Cerebellar nuclear complex (tissue), 1 donor: ENCODE measurements around the gene CDX2.
"Not testable (repeated sequence)": the region's sequence is repeated elsewhere in the genome, so short reads cannot be mapped to it uniquely, and the experiment has no call there.

Experiments
- DNase-seq, 2 experiments: peaks; one replicate each; lab custom pipeline; 2025; lab: John Stamatoyannopoulos, UW

CDX2 gene

GRCh38 chr13:27964741-27965323 is 4.3 kb downstream of the CDX2 start:
- no peak for DNase-seq

GRCh38 chr13:27964206-27964605 is 4.9 kb downstream of the CDX2 start:
- DNase-seq, result not testable (repeated sequence)

- no peak for DNase-seq
These were observed 5.6 kb downstream of the CDX2 start for GRCh38 chr13:27963491-27963890.

GRCh38 chr13:27962982-27963381 is 6.1 kb downstream of the CDX2 start:
- DNase-seq, result no peak

GRCh38 chr13:27962128-27962841 is 6.8 kb downstream of the CDX2 start:
- DNase-seq, result no peak

GRCh38 chr13:27961227-27962085 is 7.7 kb downstream of the CDX2 start:
- no peak for DNase-seq

- no peak for DNase-seq
These were observed 8.5 kb downstream of the CDX2 start for GRCh38 chr13:27960362-27961226.

- DNase-seq, result no peak
These were observed 9.1 kb downstream of the CDX2 start for GRCh38 chr13:27959976-27960361.

- DNase-seq, result no peak
These were observed 12.4 kb downstream of the CDX2 start for GRCh38 chr13:27956576-27957300.

- DNase-seq, result no peak
These were observed 14.0 kb downstream of the CDX2 start for GRCh38 chr13:27955014-27955591.

- no peak for DNase-seq
These were observed 14.7 kb downstream of the CDX2 start for GRCh38 chr13:27954406-27954851.

- DNase-seq, result no peak
These were observed 15.3 kb downstream of the CDX2 start for GRCh38 chr13:27953676-27954405.

- no peak for DNase-seq
These were observed 16.0 kb downstream of the CDX2 start for GRCh38 chr13:27952876-27953675.

- no peak for DNase-seq
These were observed 26.1 kb downstream of the CDX2 start for GRCh38 chr13:27942972-27943371.

- no peak for DNase-seq
These were observed 35.4 kb downstream of the CDX2 start for GRCh38 chr13:27933580-27934328.

GRCh38 chr13:27933118-27933517 is 36.0 kb downstream of the CDX2 start:
- no peak for DNase-seq

GRCh38 chr13:27929868-27930267 is 39.2 kb downstream of the CDX2 start:
- DNase-seq, result no peak
